SU-DHL-6 (cell line): ENCODE data around the gene CDV3.

Experiments used
- CTCF ChIP-seq: fragments of 200-600 bp; sonication (generic); IDR thresholded peaks from one replicate; pipeline ENCODE4 v1.5.1; 2017; ENCODE audit warnings: antibody characterized with exemption, mild to moderate bottlenecking, low read length, moderate library complexity; ENCODE audit not compliant: insufficient read depth, poor library complexity, severe bottlenecking
- EZH2phosphoT487 ChIP-seq: fragments of 200-600 bp; sonication (generic), shearing (Covaris generic); conservative IDR thresholded peaks from 2 replicates; pipeline ENCODE4 v1.6.1; 2018; ENCODE audit warnings: mild to moderate bottlenecking, antibody characterized with exemption, low read length, moderate library complexity, mixed read lengths

DNA sequence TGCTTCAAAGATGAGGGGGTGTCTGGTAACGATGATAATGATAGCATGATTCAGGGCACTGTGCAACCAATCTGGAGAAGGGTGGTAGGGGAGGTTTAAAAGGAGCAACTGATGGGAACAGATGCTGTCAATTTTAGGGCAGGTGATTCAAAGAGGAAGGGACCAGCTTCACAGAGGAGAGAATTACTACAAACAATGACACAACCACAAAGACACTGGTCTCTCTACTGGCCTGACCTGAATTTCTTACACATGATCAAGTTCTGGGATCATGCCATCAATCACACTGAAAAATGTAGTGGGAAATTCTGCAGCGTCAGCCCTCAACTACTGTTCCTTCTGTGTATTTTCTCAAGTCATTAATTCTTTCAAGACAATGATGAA lies 2.6 kb upstream of the CDV3 start:
- TF ChIP-seq CTCF (no peak), EZH2phosphoT487 (no peak)
